Cardiac septum (tissue), 1 donor: Measurements from ENCODE around the gene KLK10. TPM values are rescaled to one million over a fixed set of nuclear protein-coding genes. Genes with fewer than 3 reads are reported as not detected.

Experiments used
- DNase-seq: peaks from one replicate; pipeline ENCODE4 v3.0.0-alpha.2; 2020; ENCODE audit warnings: low spot score
- intact Hi-C: fragments of 100-400 bp; cut with DNase I; formaldehyde crosslinking; loops from one replicate; pipeline ENCODE4 v1.14.0; 2022
- long read RNA-seq: library from polyadenylated mRNA; unstranded; transcript quantifications from one replicate; pipeline ENCODE4 v2.0.0, GENCODE V29; 2021
- total RNA-seq: library from RNA; stranded (reverse); fragmentation: NEBNext Ultra II Directional; extraction: Animal tissue kit (Norgen Biotek cat#: 25700); gene quantifications from one replicate; pipeline ENCODE4 v1.2.1, GENCODE V29; 2021
- donor health status: DM: no; HTN: no; CAD: no.

KLK10 gene, protein sequence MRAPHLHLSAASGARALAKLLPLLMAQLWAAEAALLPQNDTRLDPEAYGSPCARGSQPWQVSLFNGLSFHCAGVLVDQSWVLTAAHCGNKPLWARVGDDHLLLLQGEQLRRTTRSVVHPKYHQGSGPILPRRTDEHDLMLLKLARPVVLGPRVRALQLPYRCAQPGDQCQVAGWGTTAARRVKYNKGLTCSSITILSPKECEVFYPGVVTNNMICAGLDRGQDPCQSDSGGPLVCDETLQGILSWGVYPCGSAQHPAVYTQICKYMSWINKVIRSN
- total RNA-seq = not detected
- long read RNA-seq = 0 reads

DNA sequence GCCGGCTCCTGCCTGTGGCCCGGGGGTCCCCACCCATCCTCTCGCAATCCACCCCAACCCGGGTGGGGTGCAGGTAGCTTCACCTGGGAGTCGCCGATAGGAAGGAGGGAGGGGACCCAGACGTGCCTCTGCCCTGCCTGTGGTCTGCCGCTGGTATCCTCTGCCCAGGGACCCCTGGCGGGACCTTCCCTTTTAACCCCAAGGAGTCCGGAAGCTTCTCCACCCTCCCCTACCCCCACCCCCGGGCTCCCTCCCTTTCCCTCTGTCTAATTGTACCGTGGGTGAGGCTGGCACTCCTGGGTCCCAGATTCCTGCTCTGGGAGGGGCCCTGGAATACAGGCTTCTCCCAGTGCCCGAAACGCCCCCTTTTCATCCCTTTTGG, at the start of gene KLK10:
Gene KLK10 (minus strand): TSS at position 166 of the 382 bp plus-strand sequence. CDS start 579 bp downstream, outside the sequence.
- no peak for DNase-seq
- intact Hi-C loops = no loop called here

DNA sequence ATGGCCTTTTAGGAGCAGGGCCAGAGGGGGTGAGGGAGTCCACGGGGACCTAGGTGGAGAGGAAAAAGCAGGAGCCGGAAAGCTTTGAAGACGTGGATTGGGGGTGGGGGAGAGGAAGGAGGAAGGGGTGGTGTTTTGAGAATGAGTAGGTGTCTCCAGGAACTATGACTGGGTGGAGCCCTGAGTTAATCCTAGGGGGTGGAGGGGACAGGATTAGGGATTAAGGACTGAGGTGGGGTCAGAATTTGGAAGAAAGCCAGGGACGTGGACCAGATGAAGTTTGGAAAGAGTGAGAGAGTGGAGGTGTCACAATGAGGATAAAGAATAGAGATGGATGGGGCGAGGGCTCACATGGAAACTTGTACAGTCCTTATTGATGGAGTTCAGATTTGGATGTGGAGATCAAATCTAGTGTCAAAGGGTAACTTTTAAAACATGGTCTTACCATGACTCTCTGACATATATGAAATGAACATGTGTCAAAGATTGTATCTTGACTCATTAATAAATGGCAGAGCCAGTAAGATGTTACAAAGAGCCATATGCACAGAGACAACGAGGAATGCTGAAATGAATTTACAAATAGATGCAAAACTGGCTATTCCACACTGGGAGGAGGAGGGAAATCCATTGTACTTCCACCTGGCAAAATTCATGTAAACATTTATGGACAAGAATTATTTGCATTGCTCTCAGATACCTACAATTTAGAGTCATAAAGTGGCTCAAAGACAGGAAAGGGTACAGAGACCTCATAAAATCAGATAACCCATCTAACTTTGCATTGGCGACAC, 47.1 kb upstream of the KLK10 start:
- intact Hi-C loops = no loop called here
- DNase-seq = no peak

DNA sequence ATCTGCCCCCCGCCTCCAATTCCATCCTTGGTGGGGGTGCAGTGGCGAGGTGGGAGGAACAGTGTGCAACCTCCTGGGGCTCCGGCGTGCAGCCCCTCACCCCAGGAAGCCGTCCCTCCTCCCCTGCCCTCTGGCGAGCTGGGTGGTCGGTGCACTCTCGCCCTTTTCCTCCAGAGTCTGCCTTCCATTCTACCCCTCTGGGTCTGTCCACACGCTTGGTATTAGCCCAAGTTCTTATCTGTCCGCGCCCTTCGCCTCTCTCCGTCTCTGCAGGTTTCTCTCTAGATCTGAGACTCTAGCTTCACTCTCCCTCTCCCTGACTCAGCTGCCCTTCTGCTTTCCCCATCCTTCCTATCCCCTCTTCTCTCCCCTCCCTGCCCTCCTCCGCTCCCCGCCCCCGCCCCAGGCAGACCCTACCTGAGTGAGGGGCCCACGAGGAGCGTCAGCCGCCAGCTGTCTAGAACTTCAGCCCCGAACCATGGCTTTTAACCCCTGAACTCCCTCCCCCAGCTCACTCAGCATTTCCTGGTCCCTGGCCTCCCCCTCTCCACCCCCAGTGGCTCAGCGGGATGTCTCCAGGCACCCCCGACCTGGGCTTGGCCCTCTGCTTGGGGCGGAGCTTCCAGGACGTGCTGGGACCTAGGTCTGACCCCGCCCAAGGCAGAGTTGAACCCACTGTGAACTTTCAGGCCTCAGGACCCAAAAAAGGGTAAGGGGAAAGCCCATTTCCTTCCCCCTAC, 45.9 kb upstream of the KLK10 start:
- no peak for DNase-seq
- intact Hi-C loops = no loop called here

DNA sequence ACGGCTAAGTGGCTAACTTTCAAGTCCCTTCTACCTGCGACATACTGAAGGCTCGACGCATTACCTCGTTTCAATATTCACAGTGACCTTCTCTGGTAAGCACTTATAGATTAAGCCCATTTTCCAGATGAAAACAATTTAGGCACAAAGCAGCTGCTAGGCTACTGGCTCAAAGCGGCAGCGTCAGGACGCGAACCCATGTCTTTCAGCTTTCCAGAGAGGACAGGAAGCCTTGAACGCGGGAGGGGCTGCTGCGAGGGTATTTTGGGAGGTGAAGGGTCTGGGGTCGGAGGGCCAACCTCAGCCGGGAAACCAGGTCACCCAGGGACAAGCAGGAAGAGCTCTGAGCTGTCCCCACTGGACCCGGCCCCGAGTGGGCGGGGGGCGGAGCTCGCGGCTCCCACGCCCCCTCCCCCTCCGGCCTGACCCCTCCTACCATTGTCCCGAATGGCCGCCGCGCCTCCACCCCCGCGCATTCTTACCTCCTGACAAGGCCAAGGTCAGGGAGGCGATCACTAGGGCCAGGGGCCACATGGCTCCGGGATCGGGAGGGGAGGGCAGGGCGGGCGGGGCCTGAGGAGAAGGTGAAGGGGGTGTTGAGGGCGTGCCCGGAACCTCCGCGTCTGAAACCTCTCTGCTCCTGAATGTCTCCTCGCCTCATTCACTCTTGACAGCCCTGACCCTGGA, 45.2 kb upstream of the KLK10 start, which contains the start of gene KLK13:
Gene KLK13 (minus strand): TSS at position 559 of the 687 bp plus-strand sequence. CDS start 25 bp downstream, at position 534.
- intact Hi-C loops = no loop called here
- no peak for DNase-seq

DNA sequence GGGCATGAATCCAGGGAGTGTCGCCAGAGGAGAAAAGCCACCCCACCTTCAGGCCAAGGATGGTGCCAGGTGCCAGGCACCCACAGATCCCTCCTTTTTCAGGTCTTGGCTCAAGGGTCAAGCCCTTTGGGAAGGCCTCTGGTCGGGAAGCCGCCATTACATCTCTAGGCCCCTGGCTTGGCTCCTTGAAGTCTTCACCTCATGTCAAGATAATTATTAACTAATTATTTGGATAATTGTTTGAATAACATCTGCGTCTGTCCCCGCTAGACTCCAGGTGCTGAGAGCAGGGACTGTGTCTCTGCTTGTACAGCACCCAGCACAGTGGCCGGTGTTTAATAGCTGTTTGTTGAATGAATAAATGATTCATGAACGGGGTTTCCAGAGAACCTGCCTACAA, 44.2 kb upstream of the KLK10 start:
- intact Hi-C loops = no loop called here
- DNase-seq = no peak

DNA sequence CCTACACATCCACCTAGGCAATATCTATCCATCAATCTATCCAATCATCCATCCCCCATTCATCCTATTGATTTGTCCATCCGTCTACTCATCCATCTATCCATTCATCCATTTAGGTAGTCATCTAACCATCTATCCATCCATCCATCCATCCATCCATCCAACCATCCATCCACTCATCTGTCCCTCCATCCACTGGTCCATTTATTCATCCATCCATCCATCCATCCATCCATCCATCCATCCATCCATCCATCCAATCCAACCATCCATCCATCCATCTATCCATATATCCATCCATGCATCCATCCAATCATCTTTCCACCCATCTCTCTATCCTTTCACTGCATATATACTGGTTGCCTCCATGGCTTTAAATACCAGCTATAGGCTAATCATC, 41.5 kb upstream of the KLK10 start:
- intact Hi-C loops = no loop called here

DNA sequence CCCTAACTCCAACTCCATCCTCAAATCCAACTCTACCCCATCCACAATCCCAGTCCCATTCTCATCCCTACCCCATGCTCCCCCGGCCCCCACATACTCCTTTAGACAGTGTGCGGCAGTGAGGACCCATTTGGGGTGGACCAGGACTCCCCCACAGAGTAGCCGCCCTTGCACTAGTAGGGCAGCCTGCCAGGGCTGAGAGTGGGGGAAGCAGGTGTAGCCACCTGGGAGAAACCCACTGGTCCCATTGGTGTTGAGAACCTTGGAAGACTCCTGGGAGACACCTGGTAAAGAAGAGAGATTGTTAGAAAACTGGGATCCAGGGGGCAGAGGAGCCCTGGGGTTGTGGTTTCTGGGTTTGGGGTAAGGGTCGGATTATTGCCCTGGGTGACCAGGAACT, 40.8 kb upstream of the KLK10 start:
- no peak for DNase-seq
- intact Hi-C loops = no loop called here

More for the DNA sequence above, 41.5 kb upstream of the KLK10 start:
- no peak for DNase-seq

DNA sequence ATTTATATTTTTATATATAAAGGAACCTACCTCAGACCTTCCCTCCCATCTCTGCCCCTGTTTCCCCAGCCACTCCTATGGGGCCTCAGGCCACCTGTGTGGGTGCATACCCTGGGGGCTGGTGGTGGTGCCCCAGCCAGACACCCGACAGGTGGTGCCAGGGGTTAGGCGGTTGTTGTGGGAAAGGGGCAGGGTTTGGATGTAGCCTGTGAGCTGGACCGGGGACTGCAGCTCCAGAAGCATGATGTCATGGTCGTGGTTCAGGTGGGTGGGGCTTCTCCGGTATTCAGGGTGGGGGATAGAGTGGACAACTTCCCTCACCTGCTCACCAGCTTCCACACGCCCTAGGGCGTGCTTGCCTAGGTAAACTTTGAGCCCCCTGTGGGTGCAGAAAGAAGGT, 40.2 kb upstream of the KLK10 start:
- intact Hi-C loops = no loop called here
- DNase-seq = no peak

DNA sequence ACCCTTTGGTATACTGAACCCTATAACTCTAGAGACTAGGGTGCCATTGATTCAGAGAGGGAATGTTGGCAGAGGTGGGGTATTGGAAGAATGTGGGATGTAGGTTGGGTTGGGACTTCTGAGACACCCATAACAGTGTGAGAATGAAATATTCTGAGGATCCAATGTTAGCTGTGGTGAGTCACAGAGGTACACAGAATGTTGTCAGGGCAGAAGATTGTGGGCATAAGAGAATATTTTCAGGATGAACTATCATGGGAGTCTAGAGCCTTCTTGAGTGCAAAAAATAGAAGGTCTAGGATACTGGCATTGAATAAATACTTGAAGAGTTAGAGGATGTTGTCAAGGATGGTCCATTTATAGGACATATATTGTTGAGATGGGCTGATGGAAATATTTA, 36.4 kb upstream of the KLK10 start:
- no peak for DNase-seq
- intact Hi-C loops = no loop called here

DNA sequence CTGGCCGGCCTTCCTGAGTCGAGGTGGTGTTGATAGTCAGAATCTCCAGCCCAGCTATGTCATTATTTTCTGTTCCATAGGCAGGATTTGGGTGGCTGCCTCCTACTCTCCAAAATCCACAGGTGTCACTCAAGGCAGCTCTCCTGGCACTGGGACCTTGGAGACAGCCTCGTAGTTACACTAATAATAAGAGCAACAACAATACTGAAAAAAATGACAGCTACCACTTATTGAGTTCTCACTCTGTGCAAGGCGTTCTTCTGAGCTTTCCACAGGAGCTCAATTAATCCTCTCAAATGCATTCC, 27.5 kb upstream of the KLK10 start:
- DNase-seq = no peak
- intact Hi-C loops = no loop called here

DNA sequence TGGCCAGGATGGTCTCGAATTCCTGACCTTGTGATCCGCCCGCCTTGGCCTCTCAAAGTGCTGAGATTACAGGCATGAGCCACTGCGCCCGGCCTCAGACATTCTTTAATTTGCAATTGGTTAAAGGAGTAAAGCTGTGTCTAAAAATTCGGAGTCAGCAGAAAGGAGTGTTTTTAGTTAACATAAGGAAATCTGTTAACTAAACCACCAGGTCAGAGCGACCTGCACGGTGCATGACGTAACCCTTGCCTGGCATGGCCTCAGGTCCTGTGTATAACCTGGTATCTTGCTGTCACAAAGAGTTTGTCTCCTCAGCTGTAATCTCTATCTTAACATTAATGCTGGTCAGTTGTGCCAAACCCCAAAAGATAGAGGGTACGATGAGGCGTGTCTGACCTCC, 24.8 kb upstream of the KLK10 start:
- intact Hi-C loops = no loop called here
- DNase-seq = no peak

DNA sequence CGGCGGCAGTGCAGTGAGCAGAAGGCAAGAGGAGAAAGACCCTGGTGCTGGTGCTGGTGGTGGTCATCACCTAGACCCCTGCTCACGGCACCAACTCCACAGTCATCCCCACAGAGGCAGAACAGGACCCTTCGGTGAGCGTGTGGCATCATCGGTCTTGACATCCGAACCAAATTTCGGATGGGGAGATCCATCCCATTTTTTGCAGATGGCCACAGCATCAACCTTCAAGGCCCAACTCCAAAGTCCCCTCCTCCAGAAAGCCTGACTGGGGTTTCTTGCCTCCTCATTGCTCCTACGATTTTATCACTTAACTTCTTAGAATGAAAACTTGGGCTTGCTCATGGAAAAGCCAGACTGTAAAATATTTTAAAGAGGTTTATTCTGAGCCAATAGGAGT, 24.0 kb upstream of the KLK10 start:
- no peak for DNase-seq
- intact Hi-C loops = no loop called here

DNA sequence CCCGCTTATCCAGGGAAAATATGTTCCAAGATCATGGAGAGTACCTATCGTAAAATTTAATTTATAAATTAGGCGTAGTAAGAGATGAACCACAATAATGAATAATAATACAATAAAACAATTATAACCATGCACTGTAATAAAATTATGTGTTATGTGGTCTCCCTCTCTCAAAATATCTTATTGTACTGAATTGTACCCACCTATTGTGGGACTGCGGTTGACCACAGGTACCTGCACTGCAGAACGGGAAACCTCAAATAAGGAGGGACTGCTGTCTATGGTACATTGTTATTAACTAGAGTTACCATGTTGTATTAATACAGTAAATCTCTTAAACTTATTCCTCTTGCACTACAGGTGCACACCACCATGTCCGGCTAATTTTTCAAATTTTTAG, 20.6 kb upstream of the KLK10 start:
- no peak for DNase-seq
- intact Hi-C loops = no loop called here

DNA sequence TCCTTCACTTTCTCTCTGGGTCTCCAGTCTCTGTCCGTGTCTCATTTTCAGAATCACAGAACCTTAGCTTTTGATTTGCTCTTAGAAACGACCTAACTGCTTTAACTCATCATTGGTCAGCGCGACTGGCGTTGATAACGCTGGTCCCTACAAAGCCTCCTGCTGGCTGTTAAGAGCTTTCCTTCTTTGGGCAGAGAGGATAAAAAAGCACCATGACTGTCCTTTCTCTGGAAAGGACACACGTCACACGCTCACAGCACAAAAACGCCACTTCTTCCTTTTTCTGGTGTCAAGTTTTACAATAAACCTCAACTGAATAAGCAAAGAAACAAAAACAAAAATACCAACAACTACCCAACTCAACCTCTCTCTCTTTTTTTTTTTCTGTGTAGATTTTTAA, 17.0 kb upstream of the KLK10 start:
- DNase-seq = no peak

DNA sequence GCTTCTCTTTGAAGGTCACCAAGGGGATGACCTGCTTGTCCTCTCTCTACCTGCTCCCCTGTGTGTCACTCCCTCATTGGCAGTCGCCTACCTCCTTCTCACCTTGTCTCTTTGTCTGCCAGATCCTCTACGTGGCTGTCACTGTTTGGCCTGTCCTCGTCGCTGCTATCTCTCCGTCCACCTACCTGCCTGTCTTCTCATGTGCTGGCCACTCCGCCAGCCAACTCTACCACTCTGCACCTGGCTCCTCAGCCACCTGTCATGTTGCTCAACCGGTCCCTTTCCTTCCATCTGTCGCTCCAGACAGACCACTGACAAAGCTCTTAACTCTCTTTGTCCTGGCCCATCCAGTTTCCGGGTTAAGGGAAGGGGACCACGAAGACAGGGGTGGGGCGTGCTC, 15.2 kb upstream of the KLK10 start, which contains the start of gene KLK12:
Gene KLK12 (minus strand): TSS at position 299 of the 400 bp plus-strand sequence. CDS start 381 bp downstream, outside the sequence.
- DNase-seq = no peak
- intact Hi-C loops = no loop called here

More for the DNA sequence above, 17.0 kb upstream of the KLK10 start:
- intact Hi-C loops = no loop called here

DNA sequence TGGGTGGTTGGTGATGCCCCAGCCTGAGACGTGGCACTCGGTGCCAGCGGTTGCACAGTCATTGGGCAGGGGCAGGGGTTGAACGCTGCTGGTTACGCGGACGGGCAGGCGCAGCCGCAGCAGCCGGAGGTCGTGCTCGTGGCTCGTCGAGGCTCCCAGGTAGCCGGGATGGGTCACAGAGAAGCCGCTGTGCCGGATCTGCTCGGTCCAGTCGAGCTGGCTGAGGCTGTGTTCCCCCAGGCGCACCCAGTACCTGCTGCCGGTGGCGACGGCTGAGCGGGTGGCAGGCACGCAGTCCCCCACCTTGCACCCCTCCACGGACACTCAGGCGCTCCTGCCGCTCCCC, 12.3 kb upstream of the KLK10 start:
- DNase-seq = no peak
- intact Hi-C loops = no loop called here

DNA sequence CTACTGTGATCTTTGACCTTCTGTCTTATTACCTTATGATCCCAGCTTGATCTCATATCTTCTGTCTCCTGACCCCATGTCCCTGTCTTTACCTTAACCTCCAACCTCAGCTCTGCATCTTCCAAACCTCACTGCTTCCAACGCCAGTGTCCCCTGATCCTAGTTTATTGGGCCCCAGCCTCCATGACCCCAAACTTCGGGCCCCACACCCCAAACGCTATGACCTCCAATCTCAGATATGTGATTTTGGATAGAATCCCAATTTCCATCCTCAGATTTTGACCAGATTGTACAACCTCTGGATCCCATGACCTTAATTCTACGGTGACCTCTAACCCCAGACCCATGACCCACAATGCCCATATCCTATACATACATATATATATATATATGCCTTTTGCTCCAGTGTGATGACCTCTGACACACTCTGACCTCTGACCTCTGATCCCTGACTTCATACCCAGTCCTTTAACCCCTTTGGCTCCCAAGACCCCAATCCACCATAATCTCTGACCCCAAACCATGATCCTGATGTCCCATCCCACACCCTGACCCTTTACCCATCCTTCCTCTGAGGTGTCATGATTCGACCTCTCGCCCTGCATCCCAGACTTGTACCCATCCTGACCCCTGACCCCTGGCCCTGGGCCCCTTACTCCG, 11.8 kb upstream of the KLK10 start:
- intact Hi-C loops = no loop called here
- DNase-seq = no peak

DNA sequence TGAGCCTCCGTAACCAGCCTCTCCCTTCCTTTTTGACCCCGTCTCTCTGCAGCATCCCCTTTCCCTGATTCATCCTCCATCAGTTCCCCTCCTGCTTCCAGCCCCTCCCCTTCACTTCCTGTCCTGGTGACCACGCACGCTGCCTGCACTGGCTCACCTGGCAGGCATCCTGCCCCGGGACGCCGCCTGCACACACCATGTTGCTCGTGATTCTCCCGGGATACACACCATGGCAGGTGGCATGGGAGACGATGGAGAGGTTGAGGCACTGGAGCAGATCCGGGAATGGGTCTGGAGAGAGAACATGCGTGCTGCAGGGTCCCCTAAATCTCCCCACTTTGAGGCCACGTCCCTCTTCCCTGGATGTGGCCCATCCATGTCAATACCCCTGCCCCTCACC, 11.1 kb upstream of the KLK10 start:
- no peak for DNase-seq
- intact Hi-C loops = no loop called here

DNA sequence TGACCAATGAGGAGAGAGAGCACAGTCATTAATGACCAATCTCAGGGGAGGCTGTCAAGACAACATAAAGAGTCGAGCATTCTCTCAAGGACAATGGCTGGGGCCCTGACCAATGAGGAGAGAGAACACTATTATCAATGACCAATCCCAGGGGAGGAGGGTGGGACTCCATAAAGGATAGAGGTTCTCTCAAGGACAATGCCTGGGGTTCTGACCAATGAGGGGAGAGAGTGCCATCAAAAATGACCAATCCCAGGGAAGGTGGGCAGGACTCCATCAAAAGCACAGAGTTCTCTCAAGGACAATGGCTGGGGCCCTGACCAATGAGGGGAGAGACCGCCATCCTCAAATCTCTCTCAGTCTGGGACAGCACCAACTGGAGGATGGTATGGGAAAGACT, 10.2 kb upstream of the KLK10 start:
- no peak for DNase-seq
- intact Hi-C loops = no loop called here

DNA sequence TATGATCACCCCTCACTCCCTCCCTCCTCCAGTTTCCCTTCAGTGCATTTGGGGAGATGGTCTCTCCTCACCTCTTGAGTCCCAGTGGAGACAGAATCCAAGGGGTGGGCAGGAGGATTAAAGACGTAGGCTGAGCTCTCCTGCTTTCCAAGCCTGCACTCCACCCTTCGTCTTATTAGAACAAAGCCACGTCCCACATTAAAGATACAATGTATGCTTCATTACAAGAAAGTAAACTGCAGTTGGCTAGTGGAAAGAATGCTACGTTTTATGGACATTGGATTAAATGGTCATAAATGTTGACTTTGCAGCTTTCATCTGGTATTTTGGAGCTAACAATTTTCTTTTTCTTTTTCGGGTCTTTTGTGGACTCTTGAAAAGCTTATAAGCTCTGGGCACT, 8.4 kb upstream of the KLK10 start:
- intact Hi-C loops = no loop called here
- DNase-seq = no peak
